ENCODE results near the gene EXOC2.
"Not testable (repeated sequence)": the region's sequence is repeated elsewhere in the genome, so short reads cannot be mapped to it uniquely, and the experiment has no call there.

The EXOC2 gene

GRCh38 chr6:709471-710056, 16.6 kb upstream of the EXOC2 start:
- DNase-seq (ENCODE audit: low read depth, low spot score) = no peak

- DNase-seq (ENCODE audit: low read depth, low spot score) = no peak
These were observed 15.3 kb upstream of the EXOC2 start for GRCh38 chr6:708237-708598.

GRCh38 chr6:707576-708236, 14.8 kb upstream of the EXOC2 start:
- DNase-seq (ENCODE audit: low read depth, low spot score) = no peak

- no peak for DNase-seq (ENCODE audit: low read depth, low spot score)
These were observed 14.0 kb upstream of the EXOC2 start for GRCh38 chr6:706819-707381.

GRCh38 chr6:706146-706545, 13.2 kb upstream of the EXOC2 start:
- no peak for DNase-seq (ENCODE audit: low read depth, low spot score)

- no peak for DNase-seq (ENCODE audit: low read depth, low spot score)
These were observed 12.1 kb upstream of the EXOC2 start for GRCh38 chr6:705047-705446.

GRCh38 chr6:704046-704445, 11.1 kb upstream of the EXOC2 start:
- no peak for DNase-seq (ENCODE audit: low read depth, low spot score)

- DNase-seq (ENCODE audit: low read depth, low spot score) = no peak
These were observed 10.6 kb upstream of the EXOC2 start for GRCh38 chr6:703552-703951.

GRCh38 chr6:701700-702479, 9.0 kb upstream of the EXOC2 start:
- no peak for DNase-seq (ENCODE audit: low read depth, low spot score)

GRCh38 chr6:701215-701614, 8.3 kb upstream of the EXOC2 start:
- no peak for DNase-seq (ENCODE audit: low read depth, low spot score)

GRCh38 chr6:700490-700889, 7.6 kb upstream of the EXOC2 start:
- DNase-seq (ENCODE audit: low read depth, low spot score) = no peak

- no peak for DNase-seq (ENCODE audit: low read depth, low spot score)
These were observed 6.4 kb upstream of the EXOC2 start for GRCh38 chr6:699319-699718.

GRCh38 chr6:694431-695126, 1.6 kb upstream of the EXOC2 start:
- DNase-seq (ENCODE audit: low read depth, low spot score) = not testable (repeated sequence)

GRCh38 chr6:693723-694009, 727 bp upstream of the EXOC2 start:
- no peak for DNase-seq (ENCODE audit: low read depth, low spot score)

GRCh38 chr6:692356-692851, 535 bp downstream of the EXOC2 start:
- no peak for DNase-seq (ENCODE audit: low read depth, low spot score)

- no peak for DNase-seq (ENCODE audit: low read depth, low spot score)
These were observed 3.7 kb downstream of the EXOC2 start for GRCh38 chr6:689223-689622.

GRCh38 chr6:686497-686896, 6.4 kb downstream of the EXOC2 start:
- DNase-seq (ENCODE audit: low read depth, low spot score) = no peak

GRCh38 chr6:684831-685636, 7.9 kb downstream of the EXOC2 start:
- no peak for DNase-seq (ENCODE audit: low read depth, low spot score)

- DNase-seq (ENCODE audit: low read depth, low spot score) = peak; percentile 94
These were observed 9.0 kb downstream of the EXOC2 start for GRCh38 chr6:683742-684440.

- no peak for DNase-seq (ENCODE audit: low read depth, low spot score)
These were observed 12.1 kb downstream of the EXOC2 start for GRCh38 chr6:680666-681340.

Measured in iPS DF 19.7 (cell line).